Activated CD4-positive, alpha-beta memory T cell treated with anti-CD3 and anti-CD28 coated beads for 36 hours (primary cell): ENCODE results near the gene DOK7. TPM values are rescaled to one million over a fixed set of nuclear protein-coding genes. Genes with fewer than 3 reads are reported as not detected.

Experiments
- CTCF ChIA-PET: fragments of 350-600 bp; sonication (Branson Sonifier 250); formaldehyde crosslinking; loops from one replicate; lab custom pipeline; 2021; ENCODE audit warnings: antibody characterized with exemption, inconsistent platforms; lab: Charles Lee
- POLR2A ChIA-PET: fragments of 350-600 bp; sonication (Branson Sonifier 250); formaldehyde crosslinking; loops from one replicate; lab custom pipeline; 2021; ENCODE audit warnings: antibody characterized with exemption; lab: Charles Lee
- DNase-seq: peaks from one replicate; pipeline ENCODE4 v3.0.0-alpha.2; 2020
- H3K27ac Mint-ChIP-seq: one replicate; pipeline ENCODE4 v1.8.0; 2021; ENCODE audit warnings: mixed read lengths
- H3K27me3 Mint-ChIP-seq: one replicate; pipeline ENCODE4 v1.8.0; 2021; ENCODE audit warnings: mixed read lengths
- H3K36me3 Mint-ChIP-seq: one replicate; pipeline ENCODE4 v1.8.0; 2021; ENCODE audit warnings: mixed read lengths
- H3K4me1 Mint-ChIP-seq: one replicate; pipeline ENCODE4 v1.8.0; 2021; ENCODE audit warnings: low read depth, mixed read lengths
- H3K4me3 Mint-ChIP-seq: one replicate; pipeline ENCODE4 v1.8.0; 2021; ENCODE audit warnings: mild to moderate bottlenecking, mixed read lengths
- H3K9me3 Mint-ChIP-seq: one replicate; pipeline ENCODE4 v1.8.0; 2021; ENCODE audit warnings: mixed read lengths
- intact Hi-C: fragments of 100-400 bp; cut with micrococcal nuclease; formaldehyde crosslinking; loops from one replicate; pipeline ENCODE4 v1.15.1; 2023
- total RNA-seq, 2 experiments: library from RNA; stranded (reverse); gene quantifications; one replicate each; pipeline ENCODE4 v1.2.3, GENCODE V29; 2021

The DOK7 gene
- total RNA-seq, 2 experiments from 2014 or later = not detected

DNA sequence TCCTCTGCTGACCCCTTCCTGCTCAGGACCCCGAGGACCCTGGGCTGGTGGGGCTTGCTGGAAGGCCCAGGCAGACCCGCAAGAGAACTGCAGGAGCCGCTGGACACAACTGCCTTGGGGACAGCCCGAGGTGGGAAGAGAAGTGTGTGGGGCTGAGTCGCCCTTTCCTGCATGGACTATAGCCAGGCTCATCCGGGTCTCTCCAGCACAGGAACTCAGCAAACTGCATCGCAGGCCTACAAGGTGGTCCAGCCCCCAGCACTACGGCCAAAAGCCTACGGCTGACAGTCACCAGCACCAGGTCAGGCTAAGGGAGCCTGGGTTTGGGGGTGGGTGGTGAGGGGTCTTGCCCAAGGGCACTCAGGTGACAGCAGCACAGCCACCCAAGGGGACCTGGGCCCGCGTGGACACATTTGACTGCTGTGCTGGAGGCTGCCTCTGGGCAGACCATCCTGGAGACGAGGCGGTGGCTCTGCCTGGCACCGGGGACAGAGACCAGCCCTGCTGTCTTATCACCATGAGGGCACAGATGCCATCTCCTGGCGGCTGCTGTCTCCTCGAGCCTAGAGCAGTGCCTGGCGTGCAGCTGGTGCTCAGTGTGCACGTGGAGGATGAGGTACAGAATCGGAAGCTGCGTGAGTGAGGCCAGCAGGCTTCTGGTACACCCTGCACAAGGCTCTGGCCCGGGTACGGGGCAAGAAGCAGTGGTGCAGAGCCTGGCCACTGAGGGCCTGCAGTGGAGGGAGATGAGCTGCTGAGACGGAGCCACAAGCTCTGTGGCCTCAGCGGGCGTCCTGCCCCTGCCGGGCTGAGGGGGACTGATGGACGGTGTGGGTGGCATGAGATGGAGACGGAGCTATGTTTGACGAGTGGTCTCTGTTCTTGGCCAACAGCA is 54.0 kb downstream of the DOK7 start:
- intact Hi-C loops = no loop called here
- Mint-ChIP-seq H3K36me3 (peaks cover 35% of the 10 kb centered on the region), H3K27ac (no peak overlapping the region), H3K4me1 (no peaks in the 10 kb centered on the region), H3K9me3 (no peaks in the 10 kb centered on the region), H3K4me3 (no peak overlapping the region), H3K27me3 (no peaks in the 10 kb centered on the region)
- ChIA-PET CTCF (no interaction called here), POLR2A (no interaction called here)
- no peak for DNase-seq

DNA sequence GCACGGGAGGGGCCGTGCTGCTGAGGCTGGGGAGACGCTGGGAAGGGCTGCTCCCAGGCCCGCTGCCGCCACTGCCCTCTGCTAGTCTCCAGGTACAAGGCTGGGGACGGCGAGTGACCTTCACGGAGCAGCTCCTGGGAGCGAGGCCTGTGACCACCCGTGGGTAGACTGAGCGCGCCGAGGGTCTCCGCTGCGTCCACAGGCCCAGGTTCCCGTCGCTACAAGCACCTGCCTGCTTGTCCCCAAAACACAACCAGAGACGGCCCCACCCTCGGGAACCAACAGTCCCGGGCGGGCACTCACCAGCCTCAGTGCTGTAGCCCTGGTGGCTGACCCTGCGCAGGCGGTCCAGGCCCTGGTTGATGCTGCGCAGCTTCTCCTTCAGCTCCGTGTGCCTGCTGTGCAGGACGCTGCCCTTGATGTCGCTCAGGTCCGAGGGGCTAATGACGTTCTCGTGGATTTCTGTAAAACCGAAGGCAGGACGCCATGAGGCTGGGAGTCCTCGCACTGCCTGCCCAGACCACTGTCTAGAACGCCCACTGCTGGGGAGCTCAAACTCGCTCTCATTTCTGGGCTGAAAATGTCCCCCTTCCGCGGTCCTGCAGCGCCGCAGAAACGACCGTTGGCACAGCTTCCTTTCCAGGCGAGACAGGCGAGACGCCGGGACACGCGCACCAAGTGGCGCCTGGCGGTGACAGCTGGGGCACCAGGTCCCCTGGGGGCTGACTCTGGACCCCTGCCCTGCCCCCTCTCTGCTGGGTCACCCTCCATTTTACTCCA is 54.8 kb downstream of the DOK7 start:
- Mint-ChIP-seq H3K27me3 (no peaks in the 10 kb centered on the region), H3K4me1 (no peaks in the 10 kb centered on the region), H3K4me3 (no peak overlapping the region), H3K36me3 (peaks cover 27% of the 10 kb centered on the region), H3K9me3 (no peaks in the 10 kb centered on the region), H3K27ac (no peak overlapping the region)
- DNase-seq = no peak
- intact Hi-C loops = no loop called here
- CTCF ChIA-PET = no interaction called here
- POLR2A ChIA-PET = no interaction called here

DNA sequence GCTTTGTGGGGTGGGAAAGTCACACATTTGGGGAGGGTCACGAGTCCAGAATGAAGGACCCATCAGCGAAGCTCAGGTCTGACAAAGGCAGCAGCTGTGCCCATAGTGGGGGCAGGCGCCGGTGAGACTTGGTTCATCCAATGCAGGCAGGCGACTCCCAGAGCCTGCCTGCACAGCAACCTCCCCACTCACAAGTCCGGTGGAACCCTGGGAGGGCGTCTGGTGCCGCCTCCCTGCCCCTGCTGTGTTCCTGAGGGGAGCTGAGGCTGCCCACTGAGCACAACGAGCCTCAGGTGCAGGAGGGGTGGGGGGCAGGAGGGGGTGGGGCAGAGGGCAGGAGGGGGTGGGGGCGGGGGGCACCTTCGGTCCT is 55.4 kb downstream of the DOK7 start:
- Mint-ChIP-seq H3K4me3 (no peak overlapping the region), H3K27me3 (no peaks in the 10 kb centered on the region), H3K27ac (no peak overlapping the region), H3K4me1 (no peaks in the 10 kb centered on the region), H3K9me3 (no peaks in the 10 kb centered on the region), H3K36me3 (peaks cover 23% of the 10 kb centered on the region)
- ChIA-PET POLR2A (no interaction called here), CTCF (no interaction called here)
- no peak for DNase-seq
- intact Hi-C loops = no loop called here

DNA sequence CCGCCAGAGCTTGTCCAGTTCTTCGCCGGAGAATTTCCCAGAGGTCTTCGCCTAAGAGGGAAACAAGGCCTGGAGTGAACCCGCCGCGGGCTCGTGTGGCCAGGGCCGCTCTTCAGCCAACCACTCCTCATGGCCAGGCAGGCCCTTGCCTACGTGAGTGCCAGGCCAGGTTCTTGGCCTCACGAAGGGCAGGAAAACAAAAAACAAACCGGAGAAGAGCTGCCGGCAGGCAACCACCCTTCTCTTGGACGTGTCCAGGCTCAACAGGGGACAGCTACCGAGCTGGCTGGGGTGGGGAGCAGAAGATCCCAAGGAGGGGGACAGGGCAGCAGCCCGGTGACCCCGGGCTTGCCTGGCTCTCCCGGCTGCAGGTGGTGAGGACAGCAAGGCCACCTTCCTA is 55.8 kb downstream of the DOK7 start:
- H3K4me3 Mint-ChIP-seq = no peak overlapping the region
- CTCF ChIA-PET = no interaction called here
- H3K4me1 Mint-ChIP-seq = no peaks in the 10 kb centered on the region
- no peaks in the 10 kb centered on the region for H3K9me3 Mint-ChIP-seq
- intact Hi-C loops = no loop called here
- no peak overlapping the region for H3K27ac Mint-ChIP-seq
- H3K27me3 Mint-ChIP-seq = no peaks in the 10 kb centered on the region
- DNase-seq = no peak
- POLR2A ChIA-PET = no interaction called here
- peaks cover 18% of the 10 kb centered on the region for H3K36me3 Mint-ChIP-seq

DNA sequence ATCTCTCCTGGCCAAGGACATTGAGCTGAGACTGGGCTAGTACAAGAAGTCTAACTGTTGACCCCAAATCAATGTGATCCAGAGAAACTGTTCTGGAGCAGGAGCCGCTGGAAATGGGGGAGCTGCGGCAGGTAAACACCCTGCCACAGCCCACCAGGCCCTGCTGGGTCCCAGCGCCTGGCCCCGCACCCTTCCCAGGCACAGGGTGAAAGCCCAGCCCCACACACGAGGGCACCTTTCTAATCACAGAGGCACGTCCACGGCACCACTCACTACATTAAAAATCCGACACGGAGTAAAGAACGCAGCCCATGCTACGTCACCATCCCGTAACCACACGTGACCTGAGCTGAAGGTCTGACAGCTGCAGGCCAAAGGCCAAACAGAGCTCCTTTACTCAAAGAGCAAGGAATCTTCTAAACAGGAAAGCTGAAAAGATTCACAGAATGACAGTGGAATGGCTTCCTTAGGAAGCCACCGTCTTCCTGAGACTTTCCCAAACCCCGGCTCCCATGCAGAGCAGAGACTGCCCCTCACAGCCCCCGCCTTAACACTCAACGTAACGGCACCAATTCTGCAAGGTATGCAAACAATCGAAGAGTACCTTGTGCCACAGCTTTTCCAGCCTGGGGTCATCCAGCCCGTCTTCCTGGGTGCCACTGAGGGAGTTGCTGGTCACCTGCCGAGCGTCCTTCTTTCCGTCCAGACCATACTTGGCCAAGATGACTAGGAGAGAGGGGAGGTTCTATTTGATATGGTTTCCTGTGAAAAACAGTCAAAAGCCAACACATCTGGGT is 56.6 kb downstream of the DOK7 start:
- Mint-ChIP-seq H3K36me3 (peaks cover 17% of the 10 kb centered on the region), H3K9me3 (no peaks in the 10 kb centered on the region), H3K4me3 (no peak overlapping the region), H3K4me1 (no peaks in the 10 kb centered on the region), H3K27ac (no peak overlapping the region), H3K27me3 (no peaks in the 10 kb centered on the region)
- intact Hi-C loops = no loop called here
- POLR2A ChIA-PET = no interaction called here
- DNase-seq = no peak
- CTCF ChIA-PET = no interaction called here

DNA sequence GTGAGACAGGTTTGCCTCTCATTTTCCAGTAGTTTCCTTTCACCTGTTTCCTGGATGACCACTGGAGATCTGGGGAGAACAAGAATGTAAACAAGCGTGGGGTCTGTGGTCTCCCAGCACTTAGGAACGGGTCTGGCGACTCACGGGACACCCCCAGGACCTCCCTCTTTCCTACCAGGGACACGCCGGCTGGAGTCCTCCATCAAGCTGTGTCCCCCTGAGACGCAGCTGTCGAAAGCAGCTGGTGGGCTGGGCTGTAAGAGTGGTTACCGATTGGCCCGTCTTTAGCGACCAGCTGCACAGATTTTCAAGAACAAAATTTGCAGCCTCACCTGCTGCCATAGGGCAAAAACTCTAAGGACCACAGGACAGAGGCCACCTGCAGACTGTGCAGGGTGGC is 57.2 kb downstream of the DOK7 start:
- H3K4me1 Mint-ChIP-seq = no peaks in the 10 kb centered on the region
- intact Hi-C loops = no loop called here
- no peaks in the 10 kb centered on the region for H3K27me3 Mint-ChIP-seq
- CTCF ChIA-PET = no interaction called here
- DNase-seq = no peak
- H3K9me3 Mint-ChIP-seq = no peaks in the 10 kb centered on the region
- no peak overlapping the region for H3K27ac Mint-ChIP-seq
- H3K36me3 Mint-ChIP-seq = peaks cover 18% of the 10 kb centered on the region
- POLR2A ChIA-PET = no interaction called here
- no peak overlapping the region for H3K4me3 Mint-ChIP-seq

DNA sequence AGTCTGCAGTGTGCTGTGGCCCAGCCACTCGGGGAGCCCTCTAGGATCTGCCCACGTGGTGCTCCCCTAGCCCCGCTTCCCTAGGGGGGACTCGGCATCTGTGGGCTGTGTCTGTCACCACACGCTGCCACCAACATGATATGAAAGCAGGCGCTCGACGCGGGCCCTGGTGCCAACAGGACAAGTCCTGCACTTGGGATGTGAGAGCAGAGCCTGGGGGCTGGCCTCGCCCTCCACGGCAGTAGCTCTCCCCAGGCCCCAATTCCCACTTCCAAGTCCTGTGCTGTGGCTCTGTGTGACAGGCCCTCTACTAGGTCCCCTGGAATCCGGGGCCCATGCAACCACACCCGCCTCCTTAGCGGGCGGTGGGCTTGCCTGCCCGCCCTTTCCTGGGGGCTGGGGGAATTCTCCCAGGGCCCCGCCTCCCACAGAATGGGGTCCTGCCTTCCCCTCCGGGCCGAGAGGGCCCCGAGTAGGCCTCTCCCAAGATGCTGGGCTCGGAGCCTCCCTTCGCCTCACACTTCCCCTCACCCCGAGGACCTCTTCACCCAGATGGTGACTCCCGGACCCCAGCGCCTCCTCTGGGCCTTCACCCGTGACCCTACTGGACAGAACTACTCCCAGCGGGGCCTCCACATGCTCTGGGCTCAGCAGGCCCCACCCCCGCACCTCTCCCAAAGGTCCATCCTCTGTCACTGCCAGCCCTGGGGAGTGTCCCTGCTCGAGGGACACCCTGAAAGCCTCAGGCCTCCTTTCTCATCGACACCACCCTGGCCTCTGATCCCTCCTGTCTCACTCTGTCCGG is 57.9 kb downstream of the DOK7 start:
- H3K27ac Mint-ChIP-seq = no peak overlapping the region
- H3K4me1 Mint-ChIP-seq = no peaks in the 10 kb centered on the region
- ChIA-PET POLR2A (no interaction called here), CTCF (no interaction called here)
- no peak for DNase-seq
- peaks cover 14% of the 10 kb centered on the region for H3K36me3 Mint-ChIP-seq
- intact Hi-C loops = no loop called here
- H3K9me3 Mint-ChIP-seq = no peaks in the 10 kb centered on the region
- no peak overlapping the region for H3K4me3 Mint-ChIP-seq
- H3K27me3 Mint-ChIP-seq = no peaks in the 10 kb centered on the region

DNA sequence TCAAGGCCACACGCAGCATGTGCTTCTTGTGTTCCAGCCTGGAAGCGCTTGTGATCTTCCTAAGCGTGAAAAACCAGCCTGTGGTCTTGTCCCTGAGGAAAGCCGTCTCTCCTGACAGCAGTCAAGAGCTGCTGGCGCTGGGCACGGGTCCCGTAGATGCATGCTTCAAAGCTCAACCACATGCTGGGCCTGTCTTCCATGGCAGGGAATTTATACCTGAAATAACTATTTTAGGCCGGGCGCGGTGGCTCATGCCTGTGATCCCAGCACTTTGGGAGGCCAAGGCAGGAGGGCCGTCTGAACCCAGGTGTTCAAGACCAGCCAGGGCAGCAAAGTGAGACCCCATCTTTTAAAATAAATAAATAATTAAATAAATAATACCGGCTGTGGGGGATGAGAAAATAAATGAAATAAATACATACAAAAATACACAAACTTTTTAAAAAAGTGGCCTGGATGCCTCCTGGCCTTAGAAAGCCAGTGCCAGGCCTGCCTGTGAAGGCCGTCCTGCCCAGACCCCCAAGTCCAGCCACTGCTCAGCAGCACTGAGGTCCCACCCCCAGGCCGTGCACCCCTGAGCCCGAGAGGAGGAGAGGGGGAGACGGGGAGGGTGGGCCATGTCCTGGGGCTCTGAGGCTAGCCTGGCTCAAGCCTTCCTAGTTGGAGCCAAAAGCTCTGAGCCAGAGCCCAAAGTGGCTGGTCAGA is 58.7 kb downstream of the DOK7 start:
- Mint-ChIP-seq H3K27me3 (no peaks in the 10 kb centered on the region), H3K36me3 (peaks cover 14% of the 10 kb centered on the region), H3K9me3 (no peaks in the 10 kb centered on the region), H3K4me1 (no peaks in the 10 kb centered on the region), H3K4me3 (no peak overlapping the region), H3K27ac (no peak overlapping the region)
- ChIA-PET POLR2A (no interaction called here), CTCF (no interaction called here)
- intact Hi-C loops = no loop called here
- no peak for DNase-seq

DNA sequence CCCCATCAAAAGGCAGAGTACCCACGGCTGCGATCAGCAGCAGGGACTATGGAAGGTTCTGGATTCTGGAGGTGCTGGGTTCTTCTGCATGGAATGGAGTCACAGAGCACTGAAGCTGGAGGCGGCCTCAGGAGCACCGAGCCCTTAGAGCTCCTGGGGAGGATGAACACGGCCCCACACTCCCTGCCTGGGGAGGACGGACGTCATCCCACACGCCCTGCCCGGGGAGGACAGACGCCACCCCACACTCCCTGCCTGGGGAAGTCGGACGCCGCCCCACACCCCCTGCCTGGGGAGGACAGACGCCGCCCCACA is 59.2 kb downstream of the DOK7 start:
- Mint-ChIP-seq H3K36me3 (peaks cover 11% of the 10 kb centered on the region), H3K27me3 (no peaks in the 10 kb centered on the region)
- intact Hi-C loops = no loop called here

DNA sequence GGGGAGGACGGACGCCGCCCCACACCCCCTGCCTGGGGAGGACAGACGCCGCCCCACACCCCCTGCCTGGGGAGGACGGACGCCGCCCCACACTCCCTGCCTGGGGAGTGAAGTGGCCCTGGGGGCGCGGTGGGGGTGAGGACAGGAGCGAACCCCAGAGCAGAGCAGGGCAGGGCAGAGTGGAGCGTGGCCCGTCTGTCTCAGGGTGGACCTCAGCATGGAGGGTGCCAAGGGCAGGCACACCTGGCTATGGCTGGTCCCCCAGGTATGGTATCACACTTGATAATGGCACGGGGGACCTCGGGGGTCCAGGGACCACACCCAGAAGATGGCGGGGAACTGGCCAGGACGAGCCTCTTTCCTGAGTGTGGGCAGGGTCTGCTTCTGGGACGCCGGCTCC is 59.5 kb downstream of the DOK7 start:
- ChIA-PET CTCF (no interaction called here), POLR2A (no interaction called here)
- Mint-ChIP-seq H3K4me3 (no peak overlapping the region), H3K27me3 (no peaks in the 10 kb centered on the region), H3K9me3 (no peaks in the 10 kb centered on the region), H3K4me1 (peaks cover 3% of the 10 kb centered on the region), H3K36me3 (peaks cover 9% of the 10 kb centered on the region), H3K27ac (no peak overlapping the region)
- DNase-seq = no peak
- intact Hi-C loops = no loop called here

More for the DNA sequence above, 59.2 kb downstream of the DOK7 start:
- Mint-ChIP-seq H3K4me3 (no peak overlapping the region), H3K4me1 (peaks cover 1% of the 10 kb centered on the region), H3K27ac (no peak overlapping the region), H3K9me3 (no peaks in the 10 kb centered on the region)
- no peak for DNase-seq
- CTCF ChIA-PET = no interaction called here
- POLR2A ChIA-PET = no interaction called here

DNA sequence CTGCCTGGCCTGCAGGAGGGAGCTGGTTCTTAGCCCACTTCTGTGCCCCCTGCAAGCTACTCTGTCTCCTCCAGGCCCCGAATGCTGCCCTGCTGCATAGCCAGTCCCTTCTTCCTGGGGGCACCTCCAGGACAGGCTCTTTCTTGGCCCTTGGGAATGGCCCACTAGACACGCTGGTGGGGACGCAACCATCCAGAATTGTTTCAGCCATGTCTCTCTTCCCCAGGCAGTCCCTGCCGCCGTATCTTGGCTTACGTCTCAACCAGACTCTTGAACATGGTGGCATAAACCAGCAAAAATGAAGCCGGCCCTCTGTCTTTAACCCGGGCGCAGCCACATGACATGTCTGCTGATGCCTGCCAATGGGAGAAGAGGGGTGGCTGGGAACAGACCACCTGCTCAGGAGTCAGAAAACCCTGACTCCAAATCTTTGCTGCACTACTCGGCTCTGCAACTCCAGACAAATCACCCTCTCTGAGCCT is 60.1 kb downstream of the DOK7 start:
- no peak overlapping the region for H3K4me3 Mint-ChIP-seq
- peaks cover 6% of the 10 kb centered on the region for H3K4me1 Mint-ChIP-seq
- intact Hi-C loops = no loop called here
- ChIA-PET POLR2A (no interaction called here), CTCF (no interaction called here)
- H3K36me3 Mint-ChIP-seq = peaks cover 6% of the 10 kb centered on the region
- no peaks in the 10 kb centered on the region for H3K9me3 Mint-ChIP-seq
- DNase-seq = no peak
- no peaks in the 10 kb centered on the region for H3K27me3 Mint-ChIP-seq
- H3K27ac Mint-ChIP-seq = no peak overlapping the region
